Stimulated activated CD4-positive, alpha-beta T cell treated with anti-CD3 and anti-CD28 coated beads, Interleukin-2, amount 100 ng/mL, for 48 hours (primary cell): ENCODE results near the gene RFX3.

ENCODE experiments used
- DNase-seq, 2 donors: peaks; one replicate each; pipeline ENCODE4 v3.0.0-alpha.2; 2020

RFX3 gene

GRCh38 chr9:3191715-3192114 lies 334.1 kb downstream of the RFX3 start:
- DNase-seq = no peak

DNA sequence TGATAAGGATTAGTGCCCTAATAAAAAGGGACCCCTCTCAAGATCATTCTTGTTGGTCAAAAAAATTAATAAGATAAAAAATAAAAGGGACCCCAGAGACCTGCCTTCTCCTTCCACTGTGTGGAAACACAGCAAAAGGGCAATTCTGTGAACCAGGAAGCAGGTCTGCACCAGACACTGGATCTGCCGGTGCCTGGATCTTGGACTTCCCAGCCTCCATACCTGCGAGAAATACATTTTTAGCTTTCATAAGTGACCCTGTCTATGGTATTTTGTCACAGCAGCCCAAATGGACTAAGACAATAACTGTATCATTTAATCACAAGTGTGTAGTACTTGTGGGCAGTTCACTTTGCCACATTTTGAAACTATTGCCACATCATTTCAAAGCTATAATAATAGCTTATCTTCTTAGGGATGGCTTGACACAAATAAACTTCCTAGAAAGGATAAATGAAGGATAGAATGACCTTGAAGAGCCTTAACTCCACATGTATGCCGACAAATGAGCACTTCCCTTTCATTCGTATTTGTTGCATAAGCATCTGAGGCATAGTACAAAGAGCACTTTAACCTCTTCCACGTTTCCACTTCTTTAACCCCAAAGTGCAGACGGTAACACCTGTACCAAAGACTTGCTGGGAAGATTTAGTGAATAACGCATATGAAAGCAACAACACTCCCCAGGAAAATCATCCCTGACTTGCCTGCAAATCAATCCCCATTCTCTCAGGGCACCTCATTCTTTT lies 336.5 kb downstream of the RFX3 start:
- DNase-seq = no peak

GRCh38 chr9:3186751-3187150 lies 339.1 kb downstream of the RFX3 start:
- no peak for DNase-seq

- peak; percentile 10 to 18 for DNase-seq
These were observed 344.5 kb downstream of the RFX3 start for GRCh38 chr9:3181049-3181953.

- no peak for DNase-seq
These were observed 345.1 kb downstream of the RFX3 start for GRCh38 chr9:3180696-3181048.

DNA sequence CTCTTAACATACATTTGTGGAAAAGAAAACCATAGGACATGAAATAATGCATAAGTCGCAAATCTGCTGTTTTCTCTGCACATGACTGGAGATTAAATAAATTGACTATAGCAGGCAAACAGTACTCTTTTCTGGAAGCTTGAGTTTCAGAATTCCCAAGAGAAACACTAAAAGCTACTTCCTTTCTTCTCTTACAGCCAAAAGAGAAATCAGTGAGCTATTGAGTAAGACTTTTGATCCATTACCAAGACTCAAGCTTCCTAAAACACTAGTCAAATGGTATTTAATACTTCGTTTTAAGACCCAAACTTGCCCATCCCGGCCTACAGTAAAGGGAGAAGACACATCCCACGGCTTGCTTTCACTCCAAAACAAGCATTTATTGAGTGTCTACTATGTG lies 346.1 kb downstream of the RFX3 start:
- DNase-seq = no peak

DNA sequence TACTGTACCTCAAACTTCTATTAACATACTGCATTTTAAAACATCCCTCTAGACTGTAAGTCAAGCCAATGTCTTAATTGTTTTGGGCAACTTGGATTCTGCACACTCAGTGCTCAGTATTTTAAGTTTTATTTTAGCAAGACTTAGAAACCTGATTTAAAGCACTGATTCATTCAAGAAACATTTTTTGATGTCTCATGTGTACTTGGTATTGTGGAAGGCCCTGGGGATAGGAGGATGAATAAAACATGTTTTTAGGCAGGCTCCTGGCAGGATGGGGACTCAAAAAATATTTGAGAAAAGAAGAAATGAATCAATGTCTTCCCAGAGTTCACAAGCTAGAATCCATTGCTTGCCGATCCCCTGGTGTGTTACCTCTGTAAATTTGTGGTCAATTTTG lies 347.9 kb downstream of the RFX3 start:
- DNase-seq = no peak

GRCh38 chr9:3177146-3177761 lies 348.5 kb downstream of the RFX3 start:
- DNase-seq = no peak

DNA sequence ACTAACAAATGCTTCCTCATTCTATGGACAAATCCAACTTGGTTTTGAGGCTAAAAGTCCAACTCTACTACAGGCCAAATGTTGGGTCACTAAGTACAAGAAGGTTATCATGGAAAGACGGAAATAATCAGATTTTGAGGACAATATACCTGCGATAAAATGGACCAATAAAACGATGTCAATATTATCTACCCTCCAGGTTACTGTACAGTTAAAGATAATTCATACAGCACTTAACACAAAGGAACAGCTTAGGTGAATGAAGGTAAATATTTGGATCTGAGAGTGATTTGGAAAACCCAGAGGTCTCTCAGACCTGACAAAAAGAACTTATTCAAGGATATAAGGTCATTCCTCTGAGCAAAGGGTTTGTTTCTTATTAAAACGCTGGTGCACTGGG lies 352.4 kb downstream of the RFX3 start:
- DNase-seq = no peak

GRCh38 chr9:3170819-3171218 lies 355.0 kb downstream of the RFX3 start:
- no peak for DNase-seq
